Measurements from ENCODE around the gene PCCA. TPM values are rescaled to one million over a fixed set of nuclear protein-coding genes. Genes with fewer than 3 reads are reported as not detected.
"Not testable (repeated sequence)": the region's sequence is repeated elsewhere in the genome, so short reads cannot be mapped to it uniquely, and the experiment has no call there.

The PCCA gene
- polyA plus RNA-seq, 3 donors: 15.4 to 52.1 (median 26.1) TPM

GRCh38 chr13:100361504-100361903 lies 272.6 kb downstream of the PCCA start:
- 78 to 95% (median 82%) methylated on average over 2 of the region's 2 CpGs for WGBS, 3 donors
- no peak overlapping the region for H3K27ac ChIP-seq (ENCODE audit: low read depth, low read length)

DNA sequence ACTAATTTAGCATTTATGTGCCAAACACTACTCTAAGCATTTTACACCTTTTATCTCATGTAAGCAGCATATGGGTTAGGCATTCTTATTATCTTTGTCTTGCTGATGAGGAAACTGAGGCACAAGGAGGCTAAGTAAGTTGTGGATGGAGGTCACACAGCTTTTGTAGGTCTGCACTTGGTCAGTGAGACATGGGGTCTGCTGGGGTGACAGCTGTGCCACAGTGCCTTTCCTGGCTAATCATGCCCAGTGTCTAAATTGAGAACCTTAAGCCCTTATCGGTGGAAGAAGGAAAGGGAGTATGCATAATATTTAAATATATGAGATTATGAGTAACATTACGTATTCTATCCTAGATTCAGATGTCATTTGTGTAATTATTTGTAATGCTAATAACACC lies 273.5 kb downstream of the PCCA start:
- no peak overlapping the region for H3K27ac ChIP-seq (ENCODE audit: low read depth, low read length)
- WGBS, 3 donors: 93 to 98% (median 94%) methylated on average over 2 of the region's 2 CpGs

DNA sequence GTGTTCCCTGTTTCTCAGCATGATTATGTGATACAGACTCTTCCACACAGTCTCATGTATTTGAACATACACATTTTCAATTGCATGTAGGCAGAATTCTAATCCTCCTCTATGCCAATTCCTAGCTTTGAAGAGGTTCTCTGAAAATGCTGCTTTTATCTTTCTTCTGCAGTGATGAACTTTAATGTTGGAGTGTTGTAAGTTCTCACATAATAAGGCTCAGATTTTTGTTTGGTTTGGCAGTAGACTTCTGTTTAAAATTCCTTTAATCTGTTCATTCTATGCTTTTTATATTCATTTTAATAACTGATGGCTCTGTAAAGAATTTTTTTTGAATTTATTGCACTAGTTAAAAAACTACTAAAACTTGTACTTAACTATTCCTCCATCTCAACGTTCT lies 273.9 kb downstream of the PCCA start:
- WGBS, 3 donors: 62 to 74% (median 63%) methylated on average over 1 of the region's 1 CpG
- no peak overlapping the region for H3K27ac ChIP-seq (ENCODE audit: low read depth, low read length)

- WGBS, 3 donors: 59 to 62% (median 60%) methylated on average over 3 of the region's 3 CpGs
- no peak overlapping the region for H3K27ac ChIP-seq (ENCODE audit: low read depth, low read length)
Observed at GRCh38 chr13:100363285-100363711, 274.4 kb downstream of the PCCA start.

- no peak overlapping the region for H3K27ac ChIP-seq (ENCODE audit: low read depth, low read length)
- WGBS, 3 donors: 83 to 92% (median 90%) methylated on average over 2 of the region's 2 CpGs
Observed at GRCh38 chr13:100363874-100364273, 275.0 kb downstream of the PCCA start.

DNA sequence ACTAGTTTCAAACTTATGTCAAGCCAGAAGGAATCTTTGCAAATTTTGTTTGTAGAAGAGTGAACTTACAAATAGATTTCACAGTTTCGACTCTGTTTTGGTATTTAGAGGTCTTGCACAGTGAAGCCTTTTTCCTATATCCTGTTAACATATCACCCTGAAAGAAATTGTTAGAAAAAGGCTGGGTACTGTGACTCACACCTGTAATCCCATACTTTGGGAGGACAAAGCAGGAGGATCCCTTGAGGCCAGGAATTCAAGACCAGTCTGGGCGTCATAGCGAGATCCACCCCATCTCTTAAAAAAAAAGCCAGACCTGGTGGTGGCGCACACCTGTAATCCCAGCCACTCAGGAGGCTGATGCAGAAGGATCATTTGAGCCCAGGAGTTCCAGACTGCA lies 275.7 kb downstream of the PCCA start:
- H3K27ac ChIP-seq (ENCODE audit: low read depth, low read length): no peak overlapping the region
- WGBS, 3 donors: 96 to 100% (median 97%) methylated on average over 4 of the region's 4 CpGs

- H3K27ac ChIP-seq (ENCODE audit: low read depth, low read length): no peak overlapping the region
- WGBS, 3 donors: 88 to 98% (median 93%) methylated on average over 3 of the region's 3 CpGs
Observed at GRCh38 chr13:100365680-100366079, 276.8 kb downstream of the PCCA start.

- H3K27ac ChIP-seq (ENCODE audit: low read depth, low read length): no peak overlapping the region
Observed at GRCh38 chr13:100378533-100378932, 289.6 kb downstream of the PCCA start.

- WGBS, 3 donors: 84 to 91% (median 88%) methylated on average over 16 of the region's 16 CpGs
- H3K27ac ChIP-seq (ENCODE audit: low read depth, low read length): no peak overlapping the region
Observed at GRCh38 chr13:100381595-100382224, 292.8 kb downstream of the PCCA start.

DNA sequence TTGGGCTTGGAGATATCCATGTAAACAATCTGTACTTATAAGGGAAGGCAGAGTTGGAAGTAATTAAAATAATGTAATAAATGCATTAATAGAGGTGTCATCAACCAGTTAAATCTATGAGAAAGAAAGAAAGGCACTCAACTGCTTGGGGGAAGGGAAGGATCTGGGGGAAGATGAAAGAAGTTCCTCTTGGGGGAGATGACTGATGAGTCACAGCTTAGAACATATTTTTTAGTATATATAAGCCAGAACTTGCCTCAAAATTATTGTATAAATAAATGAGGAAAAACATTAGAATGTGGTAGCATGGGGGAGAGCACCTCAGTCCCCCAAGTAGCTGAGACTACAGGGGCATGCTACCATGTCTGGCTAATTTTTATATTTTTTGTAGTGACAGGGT lies 293.9 kb downstream of the PCCA start:
- no peak overlapping the region for H3K27ac ChIP-seq (ENCODE audit: low read depth, low read length)

DNA sequence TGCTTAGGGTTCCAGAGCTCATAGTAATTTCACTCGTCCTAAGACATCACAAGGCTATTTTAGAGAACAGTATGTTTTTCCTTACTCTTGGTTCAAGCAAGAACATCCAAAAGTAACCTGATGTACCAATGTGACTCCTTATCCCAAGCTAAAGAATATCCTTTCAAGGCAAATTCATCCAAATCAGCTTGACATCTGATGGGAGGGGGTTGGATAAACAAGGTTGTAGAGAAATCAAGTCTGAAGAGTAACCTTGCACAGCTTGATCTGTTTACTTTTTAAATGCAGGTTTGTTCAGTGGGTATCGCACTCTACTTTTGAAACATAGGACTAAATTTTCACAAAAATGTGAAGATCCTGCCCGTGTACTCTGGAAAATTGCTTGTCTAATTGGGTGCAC lies 298.5 kb downstream of the PCCA start:
- H3K27ac ChIP-seq (ENCODE audit: low read depth, low read length): no peak overlapping the region
- 84 to 97% (median 95%) methylated on average over 3 of the region's 3 CpGs for WGBS, 3 donors

GRCh38 chr13:100388150-100388549 lies 299.3 kb downstream of the PCCA start:
- WGBS, 3 donors: 98 to 100% (median 99%) methylated on average over 5 of the region's 5 CpGs
- not testable (repeated sequence) for H3K27ac ChIP-seq (ENCODE audit: low read depth, low read length)

DNA sequence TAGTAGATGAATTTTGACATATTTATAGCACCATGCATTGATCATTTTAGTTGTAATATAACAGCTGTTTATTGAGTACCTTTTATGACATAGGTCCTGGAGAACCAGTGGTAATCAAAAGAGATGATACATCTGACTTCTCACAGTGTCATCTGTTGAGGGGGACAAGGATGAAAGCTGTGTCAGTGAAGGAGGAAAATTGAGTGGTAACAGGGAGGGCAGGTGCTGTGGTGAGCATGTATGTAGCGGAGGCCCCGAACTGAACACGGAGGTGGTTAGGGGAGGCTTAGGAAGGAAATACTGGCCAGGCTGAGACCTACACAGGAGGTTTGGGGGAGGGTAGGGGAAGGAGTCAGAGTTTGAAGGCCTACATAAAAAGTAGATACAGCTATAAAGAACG lies 300.0 kb downstream of the PCCA start:
- 86 to 90% (median 89%) methylated on average over 4 of the region's 4 CpGs for WGBS, 3 donors

DNA sequence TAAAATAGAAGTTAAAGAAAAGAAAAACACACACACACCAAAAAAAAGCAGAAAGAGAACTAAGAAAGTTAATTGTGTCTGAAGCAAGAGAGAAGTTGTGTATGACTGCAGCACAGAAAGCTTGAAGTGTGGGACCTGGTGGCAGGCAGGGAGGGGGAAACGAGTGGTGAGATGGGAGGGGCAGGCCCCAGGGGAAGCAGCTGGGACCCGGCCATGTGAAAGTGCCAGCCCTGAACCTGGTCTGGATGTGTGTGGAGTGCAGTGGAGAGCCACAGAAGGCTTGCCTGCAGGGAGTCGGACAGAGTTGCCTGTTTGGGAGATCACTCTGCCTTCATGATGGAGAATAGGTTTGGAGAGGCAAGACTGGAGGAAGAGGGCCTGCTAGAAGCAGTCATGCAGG lies 300.7 kb downstream of the PCCA start:
- no peak overlapping the region for H3K27ac ChIP-seq (ENCODE audit: low read depth, low read length)
- WGBS, 3 donors: 78 to 79% (median 78%) methylated on average over 3 of the region's 3 CpGs

More for the DNA sequence above, 300.0 kb downstream of the PCCA start:
- no peak overlapping the region for H3K27ac ChIP-seq (ENCODE audit: low read depth, low read length)

DNA sequence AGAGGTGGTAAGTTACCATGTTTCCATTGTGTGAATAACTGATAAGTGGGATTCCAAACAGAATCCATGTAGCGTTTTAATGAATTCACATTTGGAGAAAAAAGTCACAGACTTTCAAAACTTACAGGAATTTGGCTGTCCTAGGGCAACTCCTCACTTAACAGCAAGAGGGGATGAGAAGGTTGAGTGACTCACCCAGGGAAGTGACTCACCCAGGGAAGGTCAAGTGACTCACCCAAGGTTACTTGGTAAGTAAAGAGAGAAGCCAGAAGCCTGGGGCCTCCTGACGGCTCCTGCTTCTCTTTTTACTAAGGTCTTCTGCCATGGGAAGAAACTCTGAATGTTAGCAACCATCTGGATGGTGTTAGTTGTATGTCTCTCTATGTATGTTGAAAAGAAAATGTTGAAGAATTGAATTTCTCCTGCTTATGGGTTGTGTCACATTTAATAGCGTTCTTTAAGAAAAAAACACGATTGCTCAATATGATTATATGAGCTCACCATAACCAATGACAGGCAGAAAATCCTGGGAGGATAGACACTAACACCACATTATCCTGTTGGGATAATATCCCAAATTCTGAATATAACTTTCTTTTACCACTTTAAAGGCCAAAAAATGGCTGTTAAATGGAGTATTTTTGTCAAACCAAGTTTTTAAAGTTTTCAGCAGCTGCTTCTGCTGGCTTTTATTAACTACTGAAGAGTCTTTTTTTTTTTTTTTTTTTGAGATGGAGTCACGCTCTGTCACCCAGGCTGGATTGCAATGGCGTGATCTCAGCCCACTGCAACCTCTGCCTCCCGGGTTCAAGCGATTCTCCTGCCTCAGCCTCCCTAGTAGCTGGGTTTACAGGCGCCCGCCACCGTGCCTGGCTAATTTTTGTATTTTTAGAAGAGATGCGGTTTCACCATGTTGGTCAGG lies 304.1 kb downstream of the PCCA start:
- 66 to 85% (median 70%) methylated on average over 12 of the region's 12 CpGs for WGBS, 3 donors
- no peak overlapping the region for H3K27ac ChIP-seq (ENCODE audit: low read depth, low read length)

DNA sequence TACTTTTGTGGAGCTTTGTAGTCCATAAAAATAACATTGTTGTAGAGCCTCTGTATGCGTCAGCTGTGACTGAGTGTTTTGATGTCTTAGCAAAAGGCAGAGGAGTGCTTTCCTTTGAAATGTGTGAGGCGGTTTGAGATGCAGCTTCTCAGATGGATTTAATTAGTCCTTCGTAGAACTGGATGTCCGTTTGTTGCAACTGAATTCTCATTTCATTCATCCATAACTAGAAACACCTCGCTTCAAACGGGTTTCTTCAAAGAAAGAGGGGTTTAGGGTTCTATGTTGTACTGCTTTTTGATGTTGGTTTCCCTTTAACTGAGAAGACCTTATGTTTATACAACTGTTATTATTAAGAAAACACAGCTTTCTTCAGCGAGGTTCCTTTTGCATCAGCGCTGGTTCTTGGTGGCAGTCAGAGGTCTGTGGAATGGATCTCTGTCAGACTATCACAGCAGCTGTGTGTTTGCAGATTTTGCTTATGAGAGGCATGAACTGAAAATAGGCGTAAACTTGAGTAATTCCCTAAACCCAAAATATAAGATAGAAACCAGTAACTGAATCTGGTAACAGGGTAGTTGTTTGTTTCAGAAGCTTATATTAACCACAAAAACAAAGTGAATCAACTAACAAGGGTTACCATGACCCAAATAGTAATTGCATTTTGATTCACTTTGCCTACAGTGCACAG lies 305.3 kb downstream of the PCCA start:
- WGBS, 3 donors: 77 to 84% (median 83%) methylated on average over 9 of the region's 9 CpGs
- H3K27ac ChIP-seq (ENCODE audit: low read depth, low read length): no peak overlapping the region

DNA sequence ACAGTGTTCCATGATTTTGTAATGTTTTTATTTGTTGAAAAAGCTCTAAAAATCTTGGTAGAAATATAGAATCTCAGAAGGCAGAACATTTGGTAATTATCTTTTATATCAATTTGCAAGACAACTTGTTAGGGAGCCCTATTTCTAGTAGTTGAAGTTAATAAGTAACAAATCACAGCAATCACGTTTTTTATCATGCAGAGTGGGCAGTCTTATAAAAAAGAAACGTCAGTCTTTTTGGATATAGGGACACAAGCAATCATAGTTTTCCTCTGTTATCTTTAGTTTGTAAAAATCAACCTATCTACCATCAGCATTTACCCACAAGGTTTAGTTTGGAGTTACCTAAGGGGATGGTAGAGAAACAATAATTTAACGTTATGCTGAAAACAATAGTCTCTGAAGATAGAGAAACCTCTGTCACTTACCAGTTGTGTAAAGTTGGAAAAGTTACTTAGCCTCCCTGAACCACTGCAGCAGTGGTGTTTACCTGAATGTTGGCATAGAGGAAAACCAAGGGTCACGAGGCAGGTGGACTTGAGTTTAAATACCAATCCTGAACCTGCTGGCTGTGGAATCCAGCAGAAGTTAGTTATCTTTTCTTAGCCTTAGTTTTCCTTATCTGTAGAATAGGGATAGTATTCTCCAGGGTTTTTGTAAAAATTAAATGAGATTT lies 306.9 kb downstream of the PCCA start:
- 57 to 89% (median 89%) methylated on average over 4 of the region's 4 CpGs for WGBS, 3 donors
- no peak overlapping the region for H3K27ac ChIP-seq (ENCODE audit: low read depth, low read length)

- H3K27ac ChIP-seq (ENCODE audit: low read depth, low read length): no peak overlapping the region
- WGBS, 3 donors: 91 to 92% (median 91%) methylated on average over 6 of the region's 6 CpGs
Observed at GRCh38 chr13:100396776-100397175, 307.9 kb downstream of the PCCA start.

DNA sequence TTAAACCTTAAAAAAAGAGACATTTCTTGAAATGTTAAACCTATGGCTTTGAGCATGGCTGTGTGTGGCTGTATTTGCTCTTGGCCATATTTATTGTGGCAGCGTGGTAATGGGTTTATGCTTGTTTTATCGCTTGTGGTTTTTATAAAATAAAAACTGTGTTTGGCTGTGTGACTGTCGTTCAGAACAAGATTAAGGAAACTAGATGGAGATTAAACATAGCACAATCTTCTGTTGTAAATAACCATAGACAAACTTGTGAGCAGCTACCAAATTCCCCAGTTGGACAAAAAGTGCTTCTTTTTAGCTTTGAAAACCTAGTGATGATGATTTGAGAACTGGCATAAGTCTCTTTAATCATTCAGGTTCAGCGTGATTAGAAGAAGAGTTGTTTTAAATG lies 308.7 kb downstream of the PCCA start:
- no peak overlapping the region for H3K27ac ChIP-seq (ENCODE audit: low read depth, low read length)
- 89 to 95% (median 94%) methylated on average over 4 of the region's 4 CpGs for WGBS, 3 donors

Measured in adipose tissue (tissue), 3 donors.